Vagina (tissue), 2 donors: ENCODE measurements around the gene DSCAML1.

ENCODE experiments used
- CTCF ChIP-seq, 3 experiments: fragments of 450-650 bp in 2 of 3; fragments of 200-600 bp in 1 of 3; sonication (generic) in 1 of 3; IDR thresholded peaks; one replicate each; pipeline ENCODE4 v1.5.1; 2017 to 2019; ENCODE audit warnings: antibody characterized with exemption in 3 of 3, mild to moderate bottlenecking in 2 of 3, moderate library complexity in 2 of 3
- POLR2AphosphoS5 ChIP-seq, 2 donors: sonication (generic); formaldehyde crosslinking; IDR thresholded peaks; one replicate each; pipeline ENCODE4 v1.9.0; 2017; ENCODE audit warnings: antibody characterized with exemption in 2 of 2, mild to moderate bottlenecking in 2 of 2, low read depth in 1 of 2; ENCODE audit not compliant: insufficient read depth in 1 of 2

- no peak for TF ChIP-seq CTCF (IDR thresholded peaks at IDR 0.05)
- TF ChIP-seq POLR2AphosphoS5 (IDR thresholded peaks at IDR 0.05; ENCODE audit: insufficient read depth in 1 of 2, low read depth in 1 of 2), result no peak
Observed at GRCh38 chr11:117719480-117719879, 77.5 kb downstream of the DSCAML1 start.
